Ureter (tissue), 1 donor: ENCODE measurements around the gene JAG2. TPM values are rescaled to one million over a fixed set of nuclear protein-coding genes. Genes with fewer than 3 reads are reported as not detected.

Source experiments
- DNase-seq: peaks from one replicate; pipeline ENCODE4 v3.0.0-alpha.2; 2020; ENCODE audit warnings: low spot score
- total RNA-seq: library from RNA; stranded (reverse); gene quantifications from one replicate; pipeline ENCODE4 v1.2.4, GENCODE V29; 2023
- donor health status: DM: yes; HTN: yes; CAD: no.

Gene JAG2
- total RNA-seq, 1 donor from 2014 or later = 42.2 TPM

DNA sequence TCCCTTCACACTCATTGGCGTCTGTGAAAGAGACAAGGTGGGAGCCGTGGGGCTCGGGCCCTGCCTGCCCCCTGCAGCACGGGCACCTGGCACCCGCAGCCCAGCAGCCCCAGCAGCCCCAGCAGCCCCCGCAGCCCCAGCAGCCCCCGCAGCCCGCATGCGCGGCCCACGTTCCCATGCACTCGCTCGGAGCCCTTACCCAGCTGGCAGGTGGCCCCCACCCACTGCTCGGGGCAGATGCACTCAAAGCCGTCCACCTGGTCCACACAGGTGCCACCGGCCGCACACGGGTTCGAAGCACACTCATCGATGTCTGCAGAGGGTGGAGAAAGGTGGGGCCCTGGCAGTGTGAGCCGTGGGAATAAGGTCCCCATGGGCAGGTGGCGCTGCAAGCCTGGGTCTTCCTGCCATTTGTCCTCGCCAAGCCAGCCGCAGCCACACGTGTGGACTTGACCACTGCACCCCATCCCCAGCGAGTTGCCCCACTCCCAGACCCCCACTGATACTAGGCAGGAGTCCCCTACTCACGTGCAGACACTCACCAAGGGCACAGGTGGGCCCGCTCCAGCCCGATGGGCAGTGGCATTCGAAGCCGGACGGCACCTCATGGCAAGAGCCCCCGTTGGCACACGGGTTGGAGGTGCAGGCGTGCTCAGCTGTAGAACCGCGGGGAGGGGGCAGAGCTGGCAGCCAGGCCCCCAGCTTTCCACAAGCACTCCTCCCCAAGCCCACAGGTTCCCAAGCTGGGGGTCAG, 17.3 kb downstream of the JAG2 start:
- no peak for DNase-seq

DNA sequence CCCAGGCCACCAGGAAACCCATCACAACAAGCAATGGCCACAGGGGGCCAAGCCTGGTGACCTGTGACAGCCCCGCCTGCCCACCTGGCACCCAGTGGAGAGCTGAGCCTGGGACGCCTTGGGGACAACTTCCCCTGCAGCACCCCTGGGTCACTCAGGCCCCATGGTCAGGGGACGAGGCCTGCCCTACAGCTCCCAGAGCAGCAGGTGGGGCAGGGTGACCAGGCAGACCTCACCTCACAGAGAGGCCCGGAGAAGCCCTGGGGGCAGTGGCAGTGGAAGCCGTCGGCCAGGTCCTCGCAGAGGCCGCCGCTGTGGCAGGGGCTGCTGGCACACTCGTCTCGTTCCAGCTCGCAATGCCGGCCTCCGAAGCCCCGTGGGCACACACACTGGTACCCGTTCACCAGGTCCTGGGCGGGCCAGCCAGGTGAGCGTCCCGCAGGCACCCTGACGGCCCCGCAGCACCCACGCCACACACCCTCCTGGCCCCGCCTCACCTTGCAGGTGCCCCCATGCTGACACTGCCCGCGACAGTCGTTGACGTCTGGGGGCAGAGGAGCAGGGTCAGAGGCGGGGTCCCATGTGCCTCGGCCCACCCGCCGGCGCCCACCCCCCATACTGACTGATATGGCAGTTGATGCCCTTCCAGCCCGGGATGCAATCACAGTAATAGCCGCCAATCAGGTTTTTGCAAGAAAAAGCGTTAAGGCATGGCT, 18.1 kb downstream of the JAG2 start:
- DNase-seq = no peak

DNA sequence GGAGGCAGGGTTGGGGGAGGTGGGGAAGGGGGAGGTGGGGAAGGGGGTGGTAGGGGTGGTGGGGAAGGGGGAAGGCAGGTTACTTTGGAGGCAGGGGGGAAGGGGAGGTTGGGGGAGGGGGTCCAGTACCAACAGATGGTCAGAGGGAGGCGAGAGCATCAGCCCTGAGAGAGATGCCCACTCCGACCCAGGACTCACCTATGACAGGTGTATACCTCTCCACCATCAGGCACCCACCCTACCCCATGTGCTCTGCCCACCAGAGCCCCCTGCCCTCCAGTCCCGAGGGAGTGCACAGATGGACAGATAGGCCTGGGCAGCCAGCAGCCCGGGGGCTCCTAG, 18.6 kb downstream of the JAG2 start:
- no peak for DNase-seq

DNA sequence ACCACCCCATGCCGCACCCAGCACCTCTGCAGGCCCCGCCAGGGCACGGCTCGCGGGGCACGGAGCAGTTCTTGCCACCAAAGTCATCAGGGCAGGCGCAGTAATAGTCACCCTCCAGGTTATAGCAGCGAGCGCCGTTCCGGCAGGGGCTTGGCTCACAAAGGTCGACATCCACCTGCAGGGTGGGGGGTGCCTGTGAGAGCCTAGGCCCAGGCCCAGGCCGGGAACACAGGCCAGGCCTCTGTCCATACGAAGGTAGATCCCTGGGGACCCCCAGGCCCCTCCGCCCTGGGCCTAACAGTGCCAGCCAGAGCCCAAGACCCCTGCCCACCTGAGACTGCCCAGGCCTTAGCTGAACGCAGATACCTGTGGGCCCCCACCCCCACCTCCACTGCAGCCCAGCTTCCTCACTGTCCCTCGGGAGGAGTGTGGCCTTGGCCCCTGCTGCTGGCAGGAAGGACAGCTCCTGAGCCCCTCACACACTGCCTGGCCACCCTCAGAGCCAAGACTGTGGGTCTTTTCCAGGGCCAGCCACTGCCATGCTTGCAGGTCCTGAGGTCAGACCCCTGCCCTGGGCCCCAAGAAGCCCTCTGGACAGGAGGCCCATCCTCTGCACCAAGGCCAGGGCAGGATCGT, 19.3 kb downstream of the JAG2 start:
- no peak for DNase-seq

DNA sequence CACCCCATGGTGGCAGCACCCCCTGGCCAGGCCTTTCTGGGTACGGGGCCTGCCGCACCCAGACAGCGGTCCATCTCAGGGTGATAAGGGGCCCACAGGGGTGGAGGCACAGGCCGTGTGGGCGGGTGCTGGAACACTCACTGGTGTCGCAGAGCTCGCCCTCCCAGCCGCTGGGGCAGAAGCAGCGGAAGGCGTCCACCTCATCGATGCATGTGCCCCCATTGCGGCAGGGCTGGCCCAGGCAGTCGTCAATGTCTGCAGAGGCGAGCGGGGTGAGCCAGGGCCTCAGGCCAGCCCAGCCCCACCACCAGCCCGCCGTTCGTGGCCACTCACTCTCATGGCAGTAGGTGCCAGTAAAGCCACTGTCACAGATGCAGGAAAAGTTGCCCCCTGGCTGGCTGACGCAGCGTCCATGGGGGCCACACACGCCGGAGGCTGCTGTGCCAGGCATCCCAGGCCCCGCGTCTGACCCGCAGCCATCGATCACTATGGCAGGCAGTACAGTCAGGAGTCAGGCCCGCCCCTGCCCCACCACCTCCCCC, 19.9 kb downstream of the JAG2 start:
- DNase-seq = no peak

DNA sequence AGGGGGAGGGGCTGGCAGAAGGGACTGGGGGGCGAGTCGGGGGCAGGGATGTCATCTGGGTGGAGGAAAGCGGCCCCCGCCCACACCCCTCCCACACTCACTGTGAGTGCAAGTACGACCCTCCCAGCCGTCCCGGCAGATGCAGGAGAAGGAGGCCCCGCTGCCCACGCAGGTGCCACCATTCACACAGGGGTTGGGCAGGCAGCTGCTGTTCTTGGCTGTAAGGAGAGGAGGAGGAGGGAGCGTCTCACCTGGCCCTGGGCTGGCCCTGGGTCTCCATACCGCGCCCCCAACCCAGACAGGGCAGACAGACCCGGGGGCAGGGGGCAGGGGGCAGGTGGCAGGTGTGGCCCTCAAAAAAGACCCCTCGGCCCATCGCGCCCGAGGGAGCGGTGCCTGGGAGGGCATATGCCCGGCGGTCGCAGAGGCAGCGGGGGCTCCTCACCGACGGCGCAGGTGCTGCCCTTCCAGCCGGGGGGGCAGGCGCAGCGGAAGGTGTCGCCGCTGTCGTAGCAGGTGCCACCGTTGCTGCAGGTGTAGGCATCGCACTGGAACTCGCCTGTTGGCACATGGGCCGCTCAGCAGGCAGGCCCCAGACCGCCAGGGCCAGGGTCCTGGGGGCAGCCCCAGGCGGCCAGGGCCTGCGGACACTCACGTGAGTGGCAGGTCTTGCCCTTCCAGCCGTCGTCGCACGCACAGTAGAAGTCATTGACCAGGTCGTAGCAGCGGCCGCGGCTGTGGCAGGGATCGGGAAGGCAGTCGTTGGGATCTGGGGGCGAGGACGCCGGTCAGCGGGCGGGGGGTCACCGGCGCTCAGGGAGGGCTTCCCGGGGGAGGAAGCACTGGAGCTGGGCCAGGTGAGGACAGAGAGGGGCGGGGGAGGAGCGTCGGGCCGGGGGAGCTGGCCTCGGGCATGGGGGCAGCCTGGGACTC, 20.6 kb downstream of the JAG2 start:
- no peak for DNase-seq

DNA sequence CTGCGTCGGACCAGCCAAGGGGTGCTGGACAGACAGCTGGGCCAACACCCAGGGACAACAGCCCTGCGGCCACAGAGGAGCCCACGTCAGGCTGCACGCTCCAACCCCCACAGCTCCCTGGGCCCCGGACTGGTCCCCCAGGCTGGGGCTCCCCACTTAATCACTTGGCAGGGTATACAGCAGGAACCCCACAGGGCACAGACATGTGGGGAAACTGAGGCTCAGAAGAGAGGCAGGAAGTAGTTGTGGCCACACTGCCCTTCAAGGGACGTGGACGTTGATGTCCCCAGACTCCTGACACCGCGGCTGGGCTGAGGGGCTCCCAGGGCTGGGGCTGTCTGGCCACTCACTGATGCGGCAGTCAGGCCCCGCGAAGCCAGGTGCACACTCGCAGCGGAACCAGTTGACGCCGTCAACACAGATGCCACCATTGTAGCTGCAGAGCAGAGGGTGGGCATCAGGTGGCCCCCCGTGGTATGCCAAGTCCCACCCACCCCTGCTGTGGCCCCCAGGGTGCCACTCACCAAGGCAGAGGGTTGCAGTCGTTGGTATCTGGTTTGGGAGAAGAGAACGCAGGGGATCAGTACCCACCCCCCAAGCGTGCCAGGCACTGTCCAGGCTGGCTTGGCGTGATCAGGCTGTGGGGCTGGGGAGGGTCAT, 21.5 kb downstream of the JAG2 start:
- no peak for DNase-seq

DNA sequence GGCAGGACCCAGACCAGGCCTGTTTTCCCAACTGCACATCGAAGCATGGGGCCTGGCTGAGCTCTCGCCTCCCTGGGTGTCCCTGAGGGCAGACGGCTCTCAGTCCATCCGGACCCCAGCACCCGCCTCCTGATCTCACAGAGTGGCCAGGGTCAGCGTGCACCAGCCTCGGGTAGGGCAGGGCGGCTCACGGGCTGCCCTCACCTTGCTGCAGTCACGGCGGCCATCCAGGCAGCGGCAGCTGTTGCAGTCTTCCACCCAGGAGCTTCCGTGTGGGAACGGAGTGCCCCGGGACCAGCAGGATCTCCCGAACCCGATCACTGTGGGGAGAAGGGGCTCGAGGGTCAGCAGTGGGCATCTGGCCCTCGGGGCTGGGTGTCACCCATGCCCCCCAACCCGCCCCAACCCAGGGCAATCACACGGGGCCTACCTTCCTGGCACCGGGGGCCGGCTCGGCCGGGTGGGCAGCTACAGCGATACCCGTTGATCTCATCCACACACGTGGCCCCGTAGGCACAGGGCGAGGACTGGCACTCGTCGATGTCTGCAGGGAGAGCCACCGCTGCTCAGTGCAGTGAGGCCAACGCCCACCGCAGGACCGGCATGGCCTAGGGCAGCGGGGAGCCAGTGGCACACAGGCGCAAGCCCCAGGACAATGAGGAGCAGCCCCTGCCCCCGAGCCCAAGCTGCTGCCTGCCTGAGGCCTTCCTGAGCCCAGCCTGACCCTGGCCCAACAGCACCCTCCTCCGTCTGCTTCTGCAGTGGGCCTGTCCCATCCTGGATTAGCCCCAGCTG, 22.2 kb downstream of the JAG2 start:
- no peak for DNase-seq

DNA sequence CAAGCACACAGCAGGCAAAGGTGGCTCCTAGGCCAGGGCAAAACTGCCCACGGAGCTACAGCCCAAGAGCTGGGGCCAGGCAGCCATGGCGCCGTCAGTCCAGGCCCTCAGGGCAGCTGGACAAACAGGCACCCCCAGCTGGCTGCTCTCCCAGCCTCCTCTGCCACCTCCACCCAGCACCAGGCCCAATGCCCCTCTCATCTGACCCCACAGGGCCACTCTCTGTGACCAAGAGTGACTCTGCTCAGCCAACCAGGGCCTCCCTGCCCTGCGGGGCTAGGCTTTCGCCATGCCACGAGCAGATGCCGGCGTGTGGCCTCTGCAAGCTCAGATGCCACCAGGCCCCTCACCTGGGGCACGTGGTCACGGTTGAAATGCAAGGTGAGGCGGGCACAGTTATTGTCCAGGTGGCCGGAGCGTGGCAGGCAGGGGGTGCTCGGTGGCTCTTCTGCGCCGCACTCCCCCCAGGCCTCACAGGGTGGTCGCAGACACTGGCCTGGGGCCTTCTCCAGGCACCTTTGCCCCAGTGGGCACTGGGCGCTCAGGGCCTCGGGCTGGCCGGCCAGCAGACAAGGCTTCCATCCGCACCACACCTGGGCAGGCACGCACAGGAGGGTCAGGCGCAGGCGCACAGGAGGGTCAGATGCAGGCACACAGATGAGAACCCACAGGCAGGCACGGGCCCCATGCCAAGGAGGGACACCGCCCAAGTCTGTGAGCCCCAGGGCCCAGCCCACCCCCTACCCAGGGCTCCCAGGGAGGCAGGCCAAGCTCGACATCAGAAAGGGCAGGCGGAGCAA, 23.0 kb downstream of the JAG2 start:
- no peak for DNase-seq

DNA sequence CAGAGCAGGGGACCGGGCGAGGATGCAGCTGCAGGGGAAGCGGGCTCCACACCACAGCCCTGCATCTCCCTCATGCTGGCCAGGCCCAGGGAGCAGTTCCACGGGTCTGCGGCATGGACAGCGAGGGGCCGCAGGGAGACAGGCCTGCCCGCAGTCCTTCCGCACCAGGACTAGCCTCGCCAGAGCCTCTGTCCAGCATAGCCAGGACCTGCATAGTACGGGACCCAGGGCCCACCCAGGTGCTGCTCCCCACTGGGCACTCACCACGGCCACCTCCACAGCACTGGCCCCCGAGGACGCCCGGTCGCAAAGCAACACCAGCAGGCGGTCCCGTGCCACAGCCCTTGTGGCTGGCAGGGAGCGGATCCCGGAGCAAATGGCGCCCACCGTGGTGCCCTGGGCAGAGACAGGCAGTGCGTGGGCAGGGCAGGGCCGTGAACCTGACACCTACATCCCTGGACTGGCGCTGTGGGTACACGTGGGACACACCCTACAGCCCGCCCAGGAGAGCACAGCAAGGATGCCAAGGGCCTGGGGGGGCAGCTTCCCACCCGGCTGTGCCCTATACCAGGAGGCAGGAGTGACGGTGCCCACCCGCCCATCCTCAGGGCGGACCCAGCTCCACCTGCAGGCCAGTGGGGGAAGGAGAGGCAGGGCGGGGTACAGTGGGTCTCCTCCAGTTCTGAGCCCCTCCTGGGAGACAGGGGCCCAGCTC, 23.8 kb downstream of the JAG2 start:
- DNase-seq = no peak

DNA sequence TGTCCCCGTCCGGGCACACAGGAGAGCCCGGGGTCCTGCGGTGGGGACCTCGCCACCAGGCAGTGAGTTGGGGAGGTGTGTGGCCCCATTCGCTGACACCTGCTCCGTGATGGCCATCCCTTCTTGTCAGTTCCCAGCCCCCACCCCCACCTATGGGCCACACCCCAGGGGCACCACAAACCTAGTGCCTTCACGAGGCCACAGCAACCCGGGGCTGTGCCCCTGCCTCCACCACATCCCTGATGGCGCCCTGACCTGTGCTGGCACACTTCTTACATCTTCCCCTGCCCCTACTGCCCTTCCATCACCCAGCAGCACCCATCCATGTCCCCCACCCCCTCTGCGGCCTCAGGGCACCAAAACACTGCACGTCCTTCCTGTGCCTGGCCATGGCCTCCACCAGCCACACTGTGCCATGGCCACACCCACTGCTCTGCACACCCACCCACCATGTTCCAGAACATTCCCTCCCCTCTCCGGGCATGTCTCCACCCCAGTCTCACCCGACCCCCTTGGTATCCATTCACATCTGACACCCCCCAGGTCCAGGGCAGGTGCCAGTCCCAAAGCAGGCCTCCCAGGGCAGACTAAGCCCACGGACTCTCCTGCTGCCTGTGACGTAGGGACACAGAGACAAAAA, 24.4 kb downstream of the JAG2 start:
- DNase-seq = no peak

DNA sequence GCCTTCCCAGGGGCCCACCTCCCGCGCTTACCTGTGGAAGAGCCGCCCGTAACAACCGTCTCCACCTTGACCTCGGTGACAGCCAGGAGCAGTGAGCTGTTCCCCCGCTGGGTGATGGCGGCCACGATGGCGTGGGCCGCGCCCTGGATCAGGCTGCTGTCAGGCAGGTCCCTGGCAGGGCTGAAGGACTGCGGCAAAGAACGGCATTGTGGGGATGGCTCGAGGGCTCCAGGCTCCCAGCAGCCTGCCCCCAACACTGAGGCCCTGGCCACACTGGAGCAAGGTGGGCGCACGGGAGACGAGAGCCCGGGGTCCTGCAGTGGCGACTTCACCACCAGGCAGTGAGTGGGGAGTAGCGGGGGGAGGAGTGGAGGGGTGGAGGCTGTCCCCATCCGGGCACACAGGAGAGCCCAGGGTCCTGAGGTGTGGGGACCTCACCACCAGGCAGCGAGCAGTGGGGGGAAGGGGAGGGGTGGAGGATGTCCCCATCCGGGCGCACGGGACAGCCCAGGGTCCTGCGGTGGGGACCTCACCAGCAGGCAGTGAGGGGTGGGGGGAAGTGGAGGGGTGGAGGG, 25.0 kb downstream of the JAG2 start:
- DNase-seq = no peak

DNA sequence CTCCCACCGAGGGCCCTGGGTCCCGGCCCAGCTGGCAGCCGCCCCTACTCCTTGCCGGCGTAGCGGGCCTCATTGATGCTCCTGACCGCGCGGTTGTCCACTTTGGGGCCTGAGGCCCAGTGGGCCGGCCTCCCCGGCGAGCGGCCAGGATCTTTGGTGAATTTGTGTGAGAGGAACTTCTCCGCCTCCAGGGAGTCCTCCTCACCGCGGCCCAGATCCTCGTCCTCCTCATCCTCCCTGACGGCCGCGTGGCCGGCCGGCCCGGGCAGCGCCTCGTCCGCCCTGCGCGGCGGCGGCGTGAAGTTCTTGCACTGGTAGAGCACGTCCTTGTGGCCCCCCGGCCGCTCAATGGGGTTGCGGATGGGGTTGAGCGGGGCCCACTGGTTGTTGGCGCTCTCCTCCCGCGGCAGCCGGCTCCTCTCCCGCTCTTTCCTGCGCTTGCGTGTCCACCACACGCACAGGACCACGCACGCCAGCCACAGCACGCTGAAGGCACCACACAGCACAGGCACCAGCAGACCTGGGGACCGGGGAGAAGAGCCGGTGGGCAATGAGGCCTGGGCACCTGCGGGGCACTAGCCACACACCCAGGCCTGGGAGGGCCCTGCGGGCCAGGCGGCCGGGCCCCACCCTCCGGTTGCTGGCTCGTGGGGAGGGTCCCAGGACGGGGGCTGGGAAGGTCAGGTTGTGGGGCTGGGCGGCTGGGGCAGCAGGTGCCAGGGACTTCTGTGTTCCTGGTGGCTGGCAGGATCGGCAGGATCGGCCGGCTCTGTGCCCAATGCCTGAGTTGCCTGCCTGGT, 25.7 kb downstream of the JAG2 start:
- DNase-seq = no peak

DNA sequence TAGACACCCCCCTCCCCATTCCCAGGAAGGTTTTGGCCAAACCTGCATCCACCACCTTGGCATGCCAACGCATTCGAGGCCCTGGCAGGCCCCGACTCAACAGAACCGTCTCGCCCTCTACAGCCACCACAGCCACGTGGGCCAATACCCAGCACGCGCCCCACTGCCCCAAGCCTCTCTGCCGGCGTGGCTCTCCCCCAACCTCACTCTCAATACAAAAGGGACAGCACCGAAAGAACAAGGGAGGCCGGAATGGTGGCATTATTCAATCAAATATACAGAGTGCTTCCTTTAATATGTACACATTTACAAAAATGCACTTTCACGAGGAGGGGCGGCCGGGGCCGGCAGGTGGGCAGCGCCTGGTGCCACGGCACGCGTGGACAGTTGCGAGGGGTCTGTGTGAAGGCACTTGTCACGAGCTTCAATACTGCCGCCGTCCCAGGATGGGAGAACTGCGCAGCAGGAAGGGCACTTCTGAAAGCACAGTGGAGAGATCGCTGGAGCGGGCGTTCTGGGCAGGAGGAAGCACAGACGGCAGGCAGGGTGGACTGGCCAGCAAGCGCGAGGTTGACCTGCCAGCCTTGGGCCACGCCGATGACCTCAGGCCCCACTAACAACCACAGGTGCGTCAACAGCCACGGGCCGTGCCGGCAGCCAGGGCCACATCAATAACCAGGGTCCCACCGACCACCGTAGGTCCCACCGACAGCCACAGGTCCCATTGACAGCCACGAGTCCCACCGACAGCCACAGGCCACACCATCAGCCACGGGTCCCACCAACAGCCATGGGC, 26.9 kb downstream of the JAG2 start:
- no peak for DNase-seq

DNA sequence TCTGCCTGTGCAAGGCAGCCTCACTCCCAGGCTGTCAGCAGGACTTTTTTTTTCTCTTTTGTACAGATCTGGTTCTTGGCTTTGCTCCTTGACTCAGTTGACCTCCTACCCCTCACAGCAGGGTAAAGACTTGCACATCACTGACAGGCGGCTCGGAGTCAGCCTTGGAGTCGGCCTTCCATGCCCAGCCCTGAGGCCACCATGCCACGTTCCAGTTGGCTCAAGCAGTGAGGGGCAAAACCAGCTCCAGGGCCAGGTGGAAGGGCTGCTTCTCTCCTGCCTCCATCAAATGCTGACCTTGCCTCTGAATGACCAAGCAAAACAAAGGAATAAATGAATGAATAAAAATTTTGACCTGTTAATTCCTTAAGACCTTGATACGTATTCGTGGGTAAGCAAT, 27.6 kb downstream of the JAG2 start:
- no peak for DNase-seq

DNA sequence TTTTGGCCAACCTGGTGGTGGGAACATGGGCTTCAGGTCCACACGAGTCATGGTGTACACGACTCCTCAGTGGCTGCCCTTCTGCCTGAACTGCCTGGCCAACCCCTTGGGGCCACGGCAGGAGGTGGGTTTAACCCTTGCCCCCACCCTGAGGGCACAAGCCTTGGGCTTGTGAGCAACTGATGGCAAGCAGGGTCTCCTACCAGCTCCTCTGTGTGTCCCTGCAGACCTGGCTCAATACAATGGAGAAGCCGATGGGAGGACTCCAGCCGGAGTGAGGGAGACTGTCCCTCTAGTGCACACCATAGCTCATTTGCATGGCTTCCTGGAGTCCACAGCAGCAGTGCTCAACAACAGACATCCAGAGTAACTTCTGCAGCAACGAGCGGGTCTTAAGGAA, 28.0 kb downstream of the JAG2 start:
- no peak for DNase-seq
